ENCODE measurements around the gene LNX1. TPM values are rescaled to one million over a fixed set of nuclear protein-coding genes. Genes with fewer than 3 reads are reported as not detected.

The LNX1 gene
- total RNA-seq, 1 donor from 2014 or later: 0.34 TPM

GRCh38 chr4:53532521-53532920, 58.8 kb downstream of the LNX1 start:
- Mint-ChIP-seq H3K27me3 (ENCODE audit: insufficient read depth, low read depth) (peaks cover 6% of the 10 kb centered on the region), H3K27ac (no peak overlapping the region), H3K36me3 (no peaks in the 10 kb centered on the region), H3K4me1 (peaks cover 13% of the 10 kb centered on the region), H3K9me3 (no peaks in the 10 kb centered on the region), H3K4me3 (no peak overlapping the region)
- Histone ChIP-seq H3K79me2 (ENCODE audit: low read depth) (no peaks in the 10 kb centered on the region), H3F3A (ENCODE audit: low read depth) (no peaks in the 10 kb centered on the region), H3K9me3 (ENCODE audit: low read depth) (no peaks in the 10 kb centered on the region), H3K36me3 (no peaks in the 10 kb centered on the region), H3K4me2 (no peak overlapping the region), H3K27ac (no peak overlapping the region), H3K27me3 (peaks cover 4% of the 10 kb centered on the region), H2AFZ (replicated peaks) (no peak overlapping the region), H4K20me1 (ENCODE audit: low read depth) (no peaks in the 10 kb centered on the region), H3K4me3 (no peak overlapping the region), H3K4me1 (peaks cover 8% of the 10 kb centered on the region), H3K9ac (no peak overlapping the region)
- no peak for DNase-seq (ENCODE audit: low spot score)
- TF ChIP-seq, protein P1, sequence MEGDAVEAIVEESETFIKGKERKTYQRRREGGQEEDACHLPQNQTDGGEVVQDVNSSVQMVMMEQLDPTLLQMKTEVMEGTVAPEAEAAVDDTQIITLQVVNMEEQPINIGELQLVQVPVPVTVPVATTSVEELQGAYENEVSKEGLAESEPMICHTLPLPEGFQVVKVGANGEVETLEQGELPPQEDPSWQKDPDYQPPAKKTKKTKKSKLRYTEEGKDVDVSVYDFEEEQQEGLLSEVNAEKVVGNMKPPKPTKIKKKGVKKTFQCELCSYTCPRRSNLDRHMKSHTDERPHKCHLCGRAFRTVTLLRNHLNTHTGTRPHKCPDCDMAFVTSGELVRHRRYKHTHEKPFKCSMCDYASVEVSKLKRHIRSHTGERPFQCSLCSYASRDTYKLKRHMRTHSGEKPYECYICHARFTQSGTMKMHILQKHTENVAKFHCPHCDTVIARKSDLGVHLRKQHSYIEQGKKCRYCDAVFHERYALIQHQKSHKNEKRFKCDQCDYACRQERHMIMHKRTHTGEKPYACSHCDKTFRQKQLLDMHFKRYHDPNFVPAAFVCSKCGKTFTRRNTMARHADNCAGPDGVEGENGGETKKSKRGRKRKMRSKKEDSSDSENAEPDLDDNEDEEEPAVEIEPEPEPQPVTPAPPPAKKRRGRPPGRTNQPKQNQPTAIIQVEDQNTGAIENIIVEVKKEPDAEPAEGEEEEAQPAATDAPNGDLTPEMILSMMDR (IDR thresholded peaks at IDR 0.05): no peak
- TF ChIP-seq EZH2 (IDR thresholded peaks at IDR 0.05) (no peak), EZH2phosphoT487 (IDR thresholded peaks at IDR 0.05) (no peak)

DNA sequence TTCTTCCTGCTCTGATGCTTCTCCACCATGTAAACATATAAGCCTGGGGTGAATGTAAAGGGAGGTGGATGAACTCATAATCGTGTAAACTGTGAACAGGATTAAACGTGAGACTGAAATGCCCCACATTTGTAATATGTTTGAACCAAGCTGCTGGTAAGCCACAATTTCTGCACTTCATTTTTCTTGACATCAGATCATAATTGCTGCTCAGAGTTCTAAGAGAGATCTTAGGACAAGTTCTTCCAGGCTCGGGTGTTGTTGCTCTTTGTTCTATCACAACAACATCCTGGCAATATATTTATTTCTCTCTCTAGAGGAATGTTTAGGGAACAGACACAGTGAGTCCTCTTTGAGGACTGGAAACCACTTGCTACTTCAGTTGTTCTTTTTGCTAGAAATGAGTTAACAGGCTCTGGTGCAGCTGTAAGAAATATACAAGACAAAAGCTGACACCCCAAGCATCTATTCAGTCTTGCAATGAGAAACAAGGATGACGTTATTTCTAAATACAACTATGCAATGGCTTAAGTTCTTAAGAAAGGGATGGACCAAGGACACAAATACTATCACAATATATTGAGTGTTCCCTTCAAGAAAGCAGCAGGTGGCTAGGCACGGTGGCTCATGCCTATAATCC, 59.6 kb downstream of the LNX1 start:
- no peaks in the 10 kb centered on the region for H3F3A ChIP-seq (ENCODE audit: low read depth)
- H3K27me3 Mint-ChIP-seq (ENCODE audit: insufficient read depth, low read depth): peaks cover 6% of the 10 kb centered on the region
- peaks cover 16% of the 10 kb centered on the region for H3K4me1 ChIP-seq
- H3K9me3 Mint-ChIP-seq: no peaks in the 10 kb centered on the region
- no peaks in the 10 kb centered on the region for H4K20me1 ChIP-seq (ENCODE audit: low read depth)
- H3K4me3 ChIP-seq: no peak overlapping the region
- no peak overlapping the region for H3K9ac ChIP-seq
- H3K4me1 Mint-ChIP-seq: peaks cover 19% of the 10 kb centered on the region
- no peak overlapping the region for H3K27ac ChIP-seq
- no peak for TF ChIP-seq EZH2phosphoT487 (IDR thresholded peaks at IDR 0.05)
- TF ChIP-seq, protein P1 (IDR thresholded peaks at IDR 0.05): no peak
- no peak for TF ChIP-seq EZH2 (IDR thresholded peaks at IDR 0.05)
- no peaks in the 10 kb centered on the region for H3K9me3 ChIP-seq (ENCODE audit: low read depth)
- no peak overlapping the region for H3K27ac Mint-ChIP-seq
- no peaks in the 10 kb centered on the region for H3K36me3 ChIP-seq
- no peaks in the 10 kb centered on the region for H3K79me2 ChIP-seq (ENCODE audit: low read depth)
- H3K4me2 ChIP-seq: no peak overlapping the region
- no peaks in the 10 kb centered on the region for H3K36me3 Mint-ChIP-seq
- H3K4me3 Mint-ChIP-seq: no peak overlapping the region
- H3K27me3 ChIP-seq: peaks cover 4% of the 10 kb centered on the region
- no peak overlapping the region for H2AFZ ChIP-seq (replicated peaks)
- no peak for DNase-seq (ENCODE audit: low spot score)

DNA sequence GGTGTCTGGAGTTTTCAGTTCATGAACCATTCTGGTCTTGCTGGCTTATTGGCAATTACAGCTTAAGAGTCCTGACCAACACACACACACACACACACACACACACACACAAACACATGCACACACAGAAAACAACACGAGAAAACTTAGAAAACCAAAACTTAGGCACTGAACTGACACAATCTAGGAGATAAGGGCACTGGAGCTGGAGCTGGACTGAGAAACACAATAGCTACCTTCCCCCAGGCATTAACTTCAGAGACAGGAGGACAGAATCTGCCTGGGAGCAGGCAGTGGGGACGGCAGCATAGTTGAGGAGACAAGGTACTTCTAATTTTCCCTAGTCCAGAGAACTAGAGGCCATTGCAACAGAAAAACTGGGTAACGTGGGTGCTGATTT, 62.3 kb downstream of the LNX1 start:
- Histone ChIP-seq H3K79me2 (ENCODE audit: low read depth) (no peaks in the 10 kb centered on the region), H3K9ac (no peak overlapping the region), H4K20me1 (ENCODE audit: low read depth) (no peaks in the 10 kb centered on the region), H3K27me3 (no peaks in the 10 kb centered on the region), H3K27ac (no peak overlapping the region), H3K4me3 (no peak overlapping the region), H3F3A (ENCODE audit: low read depth) (no peaks in the 10 kb centered on the region), H3K36me3 (no peaks in the 10 kb centered on the region), H2AFZ (replicated peaks) (no peak overlapping the region), H3K4me2 (no peak overlapping the region), H3K9me3 (ENCODE audit: low read depth) (no peaks in the 10 kb centered on the region), H3K4me1 (peaks cover 26% of the 10 kb centered on the region)
- DNase-seq (ENCODE audit: low spot score): no peak
- Mint-ChIP-seq H3K4me1 (peaks cover 22% of the 10 kb centered on the region), H3K27ac (no peak overlapping the region), H3K4me3 (no peak overlapping the region), H3K27me3 (ENCODE audit: insufficient read depth, low read depth) (peaks cover 3% of the 10 kb centered on the region), H3K36me3 (no peaks in the 10 kb centered on the region), H3K9me3 (no peaks in the 10 kb centered on the region)
- TF ChIP-seq EZH2 (IDR thresholded peaks at IDR 0.05) (no peak), EZH2phosphoT487 (IDR thresholded peaks at IDR 0.05) (no peak)
- TF ChIP-seq, protein P1 (IDR thresholded peaks at IDR 0.05): no peak

All from neural progenitor cell (in vitro differentiated cells).